ENCODE results near the gene JPH2.
"Not testable (repeated sequence)": the region's sequence is repeated elsewhere in the genome, so short reads cannot be mapped to it uniquely, and the experiment has no call there.

JPH2 gene

DNA sequence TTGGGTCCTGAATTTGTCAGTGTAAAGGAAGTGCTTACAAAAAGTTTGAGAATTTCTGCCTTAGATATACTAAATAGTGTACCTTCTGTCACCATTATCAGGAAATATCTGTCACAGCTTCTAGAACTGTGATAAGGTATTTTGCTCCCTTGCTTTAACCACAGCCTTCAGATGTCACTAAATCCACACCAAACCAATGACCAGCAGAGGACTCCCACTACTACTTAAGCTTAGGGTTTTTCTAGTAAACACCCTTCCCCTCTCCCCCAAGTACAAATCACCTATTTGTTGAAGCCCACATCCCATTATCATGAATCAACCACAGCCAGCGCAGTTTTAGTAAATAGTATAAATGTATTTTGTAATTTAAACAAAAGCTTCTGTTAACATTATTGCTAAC, 8.6 kb upstream of the JPH2 start:
- Histone ChIP-seq H2AFZ (ENCODE audit: low read depth, low read length) (no peak overlapping the region), H3K79me2 (ENCODE audit: low read length) (peaks cover 18% of the 10 kb centered on the region), H3K4me1 (ENCODE audit: low read length) (no peaks in the 10 kb centered on the region), H3K4me2 (ENCODE audit: low read length) (no peak overlapping the region), H3K9ac (ENCODE audit: low read length) (no peak overlapping the region), H3K27me3 (ENCODE audit: low read depth, low read length) (no peaks in the 10 kb centered on the region), H3K9me3 (ENCODE audit: insufficient read depth, low read length) (no peaks in the 10 kb centered on the region), H3K36me3 (replicated peaks; ENCODE audit: low read depth, low read length) (peaks cover 46% of the 10 kb centered on the region), H4K20me1 (ENCODE audit: insufficient read depth, low read length) (peaks cover 36% of the 10 kb centered on the region), H3K4me3 (ENCODE audit: low read length) (no peak overlapping the region), H3K27ac (ENCODE audit: low read length) (no peak overlapping the region)
- no peak for TF ChIP-seq EZH2phosphoT487 (IDR thresholded peaks at IDR 0.05; ENCODE audit: low read depth)
- TF ChIP-seq, protein P1, sequence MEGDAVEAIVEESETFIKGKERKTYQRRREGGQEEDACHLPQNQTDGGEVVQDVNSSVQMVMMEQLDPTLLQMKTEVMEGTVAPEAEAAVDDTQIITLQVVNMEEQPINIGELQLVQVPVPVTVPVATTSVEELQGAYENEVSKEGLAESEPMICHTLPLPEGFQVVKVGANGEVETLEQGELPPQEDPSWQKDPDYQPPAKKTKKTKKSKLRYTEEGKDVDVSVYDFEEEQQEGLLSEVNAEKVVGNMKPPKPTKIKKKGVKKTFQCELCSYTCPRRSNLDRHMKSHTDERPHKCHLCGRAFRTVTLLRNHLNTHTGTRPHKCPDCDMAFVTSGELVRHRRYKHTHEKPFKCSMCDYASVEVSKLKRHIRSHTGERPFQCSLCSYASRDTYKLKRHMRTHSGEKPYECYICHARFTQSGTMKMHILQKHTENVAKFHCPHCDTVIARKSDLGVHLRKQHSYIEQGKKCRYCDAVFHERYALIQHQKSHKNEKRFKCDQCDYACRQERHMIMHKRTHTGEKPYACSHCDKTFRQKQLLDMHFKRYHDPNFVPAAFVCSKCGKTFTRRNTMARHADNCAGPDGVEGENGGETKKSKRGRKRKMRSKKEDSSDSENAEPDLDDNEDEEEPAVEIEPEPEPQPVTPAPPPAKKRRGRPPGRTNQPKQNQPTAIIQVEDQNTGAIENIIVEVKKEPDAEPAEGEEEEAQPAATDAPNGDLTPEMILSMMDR (IDR thresholded peaks at IDR 0.05; ENCODE audit: low read depth, low read length) = no peak

GRCh38 chr20:44193801-44194200, 6.8 kb upstream of the JPH2 start:
- TF ChIP-seq, protein P1 (IDR thresholded peaks at IDR 0.05; ENCODE audit: low read depth, low read length) = no peak
- TF ChIP-seq EZH2phosphoT487 (IDR thresholded peaks at IDR 0.05; ENCODE audit: low read depth) = no peak
- H3K27ac ChIP-seq (ENCODE audit: low read length) = no peak overlapping the region
- peaks cover 2% of the 10 kb centered on the region for H3K79me2 ChIP-seq (ENCODE audit: low read length)
- H3K4me1 ChIP-seq (ENCODE audit: low read length) = no peaks in the 10 kb centered on the region
- no peak overlapping the region for H3K4me3 ChIP-seq (ENCODE audit: low read length)
- H3K4me2 ChIP-seq (ENCODE audit: low read length) = no peak overlapping the region
- H3K27me3 ChIP-seq (ENCODE audit: low read depth, low read length) = peaks cover 4% of the 10 kb centered on the region
- H3K9me3 ChIP-seq (ENCODE audit: insufficient read depth, low read length) = no peaks in the 10 kb centered on the region
- peaks cover 28% of the 10 kb centered on the region for H3K36me3 ChIP-seq (replicated peaks; ENCODE audit: low read depth, low read length)
- peaks cover 18% of the 10 kb centered on the region for H4K20me1 ChIP-seq (ENCODE audit: insufficient read depth, low read length)
- no peak overlapping the region for H3K9ac ChIP-seq (ENCODE audit: low read length)
- H2AFZ ChIP-seq (ENCODE audit: low read depth, low read length) = no peak overlapping the region

- not testable (repeated sequence) for H3K79me2 ChIP-seq (ENCODE audit: low read length); H3K9ac ChIP-seq (ENCODE audit: low read length); H3K4me3 ChIP-seq (ENCODE audit: low read length); H3K9me3 ChIP-seq (ENCODE audit: insufficient read depth, low read length); H4K20me1 ChIP-seq (ENCODE audit: insufficient read depth, low read length); H3K27ac ChIP-seq (ENCODE audit: low read length); H2AFZ ChIP-seq (ENCODE audit: low read depth, low read length); H3K4me2 ChIP-seq (ENCODE audit: low read length); H3K4me1 ChIP-seq (ENCODE audit: low read length)
- H3K27me3 ChIP-seq (ENCODE audit: low read depth, low read length) = peaks cover 22% of the 10 kb centered on the region
- H3K36me3 ChIP-seq (replicated peaks; ENCODE audit: low read depth, low read length) = peaks cover 11% of the 10 kb centered on the region
Observed at GRCh38 chr20:44191640-44192039, 4.7 kb upstream of the JPH2 start.

GRCh38 chr20:44190197-44190852, 3.3 kb upstream of the JPH2 start:
- not testable (repeated sequence) for H3K9me3 ChIP-seq (ENCODE audit: insufficient read depth, low read length); H3K9ac ChIP-seq (ENCODE audit: low read length); H3K79me2 ChIP-seq (ENCODE audit: low read length); H3K27ac ChIP-seq (ENCODE audit: low read length); H3K4me1 ChIP-seq (ENCODE audit: low read length); H3K36me3 ChIP-seq (replicated peaks; ENCODE audit: low read depth, low read length); H2AFZ ChIP-seq (ENCODE audit: low read depth, low read length); H3K4me2 ChIP-seq (ENCODE audit: low read length); H4K20me1 ChIP-seq (ENCODE audit: insufficient read depth, low read length); H3K4me3 ChIP-seq (ENCODE audit: low read length)
- TF ChIP-seq, protein P1 (IDR thresholded peaks at IDR 0.05; ENCODE audit: low read depth, low read length) = peak; percentile 97
- H3K27me3 ChIP-seq (ENCODE audit: low read depth, low read length) = peaks cover 22% of the 10 kb centered on the region

All from OCI-LY3 (cell line).